IMR-90 (cell line): ENCODE measurements around the gene RRP15. TPM values are rescaled to one million over a fixed set of nuclear protein-coding genes. Genes with fewer than 3 reads are reported as not detected.

Experiments used
- ATAC-seq: fragments of 200-7000 bp; cut with Tn5 transposase; 2 replicates; pipeline ENCODE4 v1.9.1; 2020; ENCODE audit warnings: low read depth, mild to moderate bottlenecking, moderate library complexity
- BruUV-seq: library from RNA; stranded (reverse); fragments of 400-500 nt; replicated peaks from 2 replicates; lab custom pipeline; 2021; lab: Mats Ljungman, UMichigan
- CTCF ChIA-PET: fragments of 300-600 bp; formaldehyde crosslinking; extraction: SDS; loops from one replicate; lab custom pipeline; 2021; ENCODE audit warnings: antibody characterized with exemption; lab: Yijun Ruan, JAX
- POLR2A ChIA-PET: fragments of 300-600 bp; sonication (Branson Sonifier 250); formaldehyde crosslinking; loops from one replicate; lab custom pipeline; 2022; ENCODE audit warnings: antibody characterized with exemption; ENCODE audit not compliant: unreplicated experiment; lab: Charles Lee
- DNase-seq: peaks from one replicate; pipeline ENCODE4 v3.0.0; 2013
- H2AFZ ChIP-seq: replicated peaks from 2 replicates; pipeline ENCODE3; 2013; ENCODE audit warnings: low read length, mild to moderate bottlenecking; ENCODE audit not compliant: poor library complexity
- H2AK5ac ChIP-seq: 2 replicates; pipeline ENCODE4 v1.6.1; 2013; ENCODE audit warnings: low read depth, low read length, inconsistent platforms
- H2AK9ac ChIP-seq: replicated peaks from 2 replicates; pipeline ENCODE3; 2013; ENCODE audit warnings: mild to moderate bottlenecking, low read depth, low read length, moderate library complexity; ENCODE audit not compliant: poor library complexity
- H2BK120ac ChIP-seq: 2 replicates; pipeline ENCODE4 v1.6.1; 2013; ENCODE audit warnings: low read depth, low read length, inconsistent platforms
- H2BK15ac ChIP-seq: 3 replicates; pipeline ENCODE4 v1.6.1; 2013; ENCODE audit warnings: low read depth, low read length, inconsistent platforms
- H2BK20ac ChIP-seq: 2 replicates; pipeline ENCODE4 v1.6.1; 2013; ENCODE audit warnings: low read depth, mild to moderate bottlenecking, inconsistent platforms, low read length, moderate library complexity
- H2BK5ac ChIP-seq: 2 replicates; pipeline ENCODE4 v1.6.1; 2013; ENCODE audit warnings: mild to moderate bottlenecking, low read depth, low read length, inconsistent platforms; ENCODE audit not compliant: poor library complexity, severe bottlenecking
- H3K14ac ChIP-seq: replicated peaks from 2 replicates; pipeline ENCODE4 v1.6.1; 2013; ENCODE audit warnings: low read depth, low read length, inconsistent platforms
- H3K18ac ChIP-seq: 2 replicates; pipeline ENCODE4 v1.6.1; 2013; ENCODE audit warnings: low read depth, low read length, control low read depth
- H3K23ac ChIP-seq: 2 replicates; pipeline ENCODE4 v1.6.1; 2013; ENCODE audit warnings: low read depth, low read length, inconsistent platforms
- H3K27ac ChIP-seq: 2 replicates; pipeline ENCODE4 v1.5.1; 2013; ENCODE audit warnings: mild to moderate bottlenecking, control low read depth, low read length; ENCODE audit not compliant: insufficient read depth
- H3K27me3 ChIP-seq: 2 replicates; pipeline ENCODE4 v1.6.1; 2013; ENCODE audit warnings: low read length; ENCODE audit not compliant: control insufficient read depth, insufficient read depth
- H3K36me3 ChIP-seq: 2 replicates; pipeline ENCODE4 v1.6.1; 2013; ENCODE audit warnings: low read length, mixed read lengths; ENCODE audit not compliant: control insufficient read depth, insufficient read depth
- H3K4ac ChIP-seq: 2 replicates; pipeline ENCODE4 v1.6.1; 2013; ENCODE audit warnings: low read depth, low read length, inconsistent platforms
- H3K4me1 ChIP-seq: 2 replicates; pipeline ENCODE4 v1.6.1; 2013; ENCODE audit warnings: low read length, mixed read lengths; ENCODE audit not compliant: control insufficient read depth, insufficient read depth
- H3K4me2 ChIP-seq: 2 replicates; pipeline ENCODE4 v1.6.1; 2013; ENCODE audit warnings: low read depth, mild to moderate bottlenecking, control low read depth, low read length, moderate library complexity
- H3K4me3 ChIP-seq: 2 replicates; pipeline ENCODE4 v1.5.1; 2013; ENCODE audit warnings: low read depth, mild to moderate bottlenecking, control low read depth, low read length, moderate library complexity; ENCODE audit not compliant: insufficient read depth
- H3K56ac ChIP-seq: 2 replicates; pipeline ENCODE4 v1.6.1; 2013; ENCODE audit warnings: low read length, inconsistent platforms; ENCODE audit not compliant: insufficient read depth; ENCODE audit errors: extremely low read depth
- H3K79me1 ChIP-seq, 2 experiments: 2 replicates each; pipeline ENCODE4 v1.6.1; 2013; ENCODE audit warnings: low read length in 2 of 2, inconsistent platforms in 1 of 2, low read depth in 1 of 2
- H3K9ac ChIP-seq: 2 replicates; pipeline ENCODE4 v1.6.1; 2013; ENCODE audit warnings: low read depth, low read length, control low read depth
- H3K9me1 ChIP-seq: 2 replicates; pipeline ENCODE4 v1.6.1; 2013; ENCODE audit warnings: low read length, inconsistent platforms; ENCODE audit not compliant: insufficient read depth
- H3K9me3 ChIP-seq: 2 replicates; pipeline ENCODE4 v1.6.1; 2013; ENCODE audit warnings: low read length; ENCODE audit not compliant: control insufficient read depth, insufficient read depth
- H4K20me1 ChIP-seq: 2 replicates; pipeline ENCODE4 v1.6.1; 2013; ENCODE audit warnings: low read length, inconsistent platforms; ENCODE audit not compliant: insufficient read depth
- H4K5ac ChIP-seq: 2 replicates; pipeline ENCODE4 v1.6.1; 2013; ENCODE audit warnings: mild to moderate bottlenecking, low read depth, low read length, control low read depth
- H4K8ac ChIP-seq, 2 experiments: 2 replicates each; pipeline ENCODE4 v1.6.1; 2013; ENCODE audit warnings: low read depth in 2 of 2, low read length in 2 of 2, control low read depth in 1 of 2, inconsistent platforms in 1 of 2
- H4K91ac ChIP-seq: 2 replicates; pipeline ENCODE4 v1.6.1; 2013; ENCODE audit warnings: low read depth, low read length, inconsistent platforms; ENCODE audit not compliant: insufficient read depth
- BHLHE40 ChIP-seq: fragments of 150-350 bp; IDR thresholded peaks from 2 replicates; pipeline ENCODE4 v1.6.1; 2016; ENCODE audit warnings: mild to moderate bottlenecking, low read depth, low read length
- CHD1 ChIP-seq: IDR thresholded peaks from 2 replicates; pipeline ENCODE4 v1.6.1; 2012; ENCODE audit warnings: low read depth, low read length, improper control_type of control experiment
- CTCF ChIP-seq: conservative IDR thresholded peaks from 2 replicates; pipeline ENCODE4 v1.5.1; 2012; ENCODE audit warnings: mild to moderate bottlenecking, low read depth, low read length, improper control_type of control experiment
- FOS ChIP-seq: fragments of 150-350 bp; IDR thresholded peaks from 2 replicates; pipeline ENCODE4 v1.6.1; 2016; ENCODE audit warnings: low read depth, low read length
- MAFK ChIP-seq: IDR thresholded peaks from 2 replicates; pipeline ENCODE4 v1.6.1; 2012; ENCODE audit warnings: low read depth, low read length, improper control_type of control experiment
- MXI1 ChIP-seq: IDR thresholded peaks from 2 replicates; pipeline ENCODE4 v1.6.1; 2012; ENCODE audit warnings: low read depth, mild to moderate bottlenecking, low read length, moderate library complexity, borderline replicate concordance
- NFE2L2 ChIP-seq: fragments of 150-350 bp; IDR thresholded peaks from 2 replicates; pipeline ENCODE4 v1.6.1; 2016; ENCODE audit warnings: low read depth, mild to moderate bottlenecking, low read length
- POLR2A ChIP-seq: IDR thresholded peaks from 2 replicates; pipeline ENCODE4 v1.6.1; 2012; ENCODE audit warnings: mild to moderate bottlenecking, low read depth, low read length
- RAD21 ChIP-seq: IDR thresholded peaks from 2 replicates; pipeline ENCODE4 v1.6.1; 2012; ENCODE audit warnings: low read length, improper control_type of control experiment
- RCOR1 ChIP-seq: IDR thresholded peaks from 2 replicates; pipeline ENCODE4 v1.6.1; 2012; ENCODE audit warnings: mild to moderate bottlenecking, low read length, improper control_type of control experiment; ENCODE audit not compliant: insufficient replicate concordance
- RFX5 ChIP-seq: IDR thresholded peaks from 2 replicates; pipeline ENCODE4 v1.8.0; 2012; ENCODE audit warnings: low read depth, mild to moderate bottlenecking, low read length, moderate library complexity
- USF2 ChIP-seq: fragments of 150-350 bp; IDR thresholded peaks from 2 replicates; pipeline ENCODE4 v1.6.1; 2017; ENCODE audit warnings: mild to moderate bottlenecking, antibody characterized with exemption, low read length, low read depth
- WGBS, 2 experiments: methylation state at CpG; one replicate each; pipeline versions ENCODE4 v1.1.5 to v1.1.7; 2013; ENCODE audit warnings: missing lambda C conversion rate in 2 of 2; ENCODE audit not compliant: insufficient read length in 1 of 2; ENCODE audit errors: extremely low coverage in 2 of 2; 5-methylcytosine and 5-hydroxymethylcytosine counted together
- dilution Hi-C: fragments of 300-500 bp; cut with HindIII; formaldehyde crosslinking; loops from one replicate; pipeline ENCODE4 v1.14.3; 2018; ENCODE audit warnings: low sequenced_read_pairs; ENCODE audit not compliant: unreplicated experiment
- in situ Hi-C: fragments of 300-500 bp; cut with MboI; formaldehyde crosslinking; loops from 3 replicates; pipeline ENCODE4 v1.14.3; 2019; ENCODE audit warnings: low sequenced_read_pairs, inconsistent platforms, mixed read lengths
- intact Hi-C: fragments of 100-400 bp; cut with micrococcal nuclease; formaldehyde crosslinking; loops from 2 replicates; pipeline ENCODE4 v1.10.0; 2022
- polyA plus RNA-seq, 3 experiments: library from polyadenylated mRNA; depleted of rRNA; stranded (reverse); fragments of >200 nt; gene quantifications; 2 replicates each; pipeline ENCODE4 v1.2.3, GENCODE V29; 2012; ENCODE audit warnings: low replicate concordance in 1 of 3
- total RNA-seq: library from RNA; depleted of rRNA; stranded (reverse); fragments of >200 nt; gene quantifications from 2 replicates; pipeline ENCODE4 v1.2.3, GENCODE V29; 2012
- TF ChIP-seq, protein P1 (sequence below): fragments of 150-350 bp; IDR thresholded peaks from 2 replicates; pipeline ENCODE4 v1.6.1; 2016; ENCODE audit warnings: low read depth, mild to moderate bottlenecking, low read length, moderate library complexity, borderline replicate concordance

RRP15 gene
- total and polyA plus RNA-seq, 2 of the 4 experiments (the other 2 are of a cell fraction), result 3.1 to 4.1 TPM

GRCh38 chr1:218380125-218380977, 95.3 kb downstream of the RRP15 start:
- Histone ChIP-seq H3K14ac (no peak overlapping the region), H3K27me3 (no peaks in the 10 kb centered on the region), H3K56ac (no peak overlapping the region), H2BK15ac (peak overlapping the region; percentile 42; the same call in 1 of the 3 replicates), H2BK20ac (peak overlapping the region; percentile 41; the same call in 1 of the 2 replicates), H4K5ac (no peak overlapping the region; the same call in 1 of the 2 replicates), H3K79me1 (peaks cover 0 to 5% of the 10 kb centered on the region in 2 experiments; a peak in 3 of 4 replicates), H3K9me1 (peaks cover 3% of the 10 kb centered on the region), H3K4me2 (no peak overlapping the region), H3K4me3 (no peak overlapping the region), H4K91ac (peak overlapping the region; percentile 22), H2BK5ac (no peak overlapping the region), H3K9me3 (no peaks in the 10 kb centered on the region), H3K4ac (peak overlapping the region; percentile 21; the same call in 1 of the 2 replicates), H2BK120ac (peak overlapping the region; percentile 2), H3K27ac (peak overlapping the region; percentile 31; the same call in 1 of the 2 replicates), H2AK9ac (no peak overlapping the region), H4K8ac (peak overlapping the region; percentile 14 to 35; a peak in 2 of 4 replicates), H3K9ac (no peak overlapping the region; the same call in 1 of the 2 replicates), H2AK5ac (peak overlapping the region; percentile 16), H3K4me1 (peaks cover 11% of the 10 kb centered on the region), H4K20me1 (no peaks in the 10 kb centered on the region; the same call in 1 of the 2 replicates), H2AFZ (no peak overlapping the region), H3K18ac (peak overlapping the region; percentile 49; the same call in 1 of the 2 replicates), H3K36me3 (no peaks in the 10 kb centered on the region; the same call in 1 of the 2 replicates), H3K23ac (0 out of 2 replicates have a peak overlapping the region, but pooled peaks have one; percentile 6)
- ChIA-PET CTCF (interaction anchor here (0.9 to 1.4 kb wide), 2 partner anchors 95 to 706 kb away, joined by 3 to 7 read pairs; no protein-coding TSS in a partner anchor), POLR2A (interaction anchor here (0.5 to 1.0 kb wide), 2 partner anchors 10 to 87 kb away, joined by 3 to 7 read pairs; no protein-coding TSS in a partner anchor)
- intact Hi-C loops (no loop called here), dilution Hi-C loops (no loop called here), in situ Hi-C loops (no loop called here)
- ATAC-seq (peak; percentile 51), DNase-seq (peak; percentile 78)
- no TSS peak for BruUV-seq
- WGBS, 2 experiments, result 83% methylated on average over 1 of the region's 7 CpGs; no CpG with 5 or more reads in 1 of the 2 experiments
- TF ChIP-seq RCOR1 (no peak), POLR2A (no peak), CTCF (no peak), RAD21 (no peak), CHD1 (no peak), MAFK (no peak), BHLHE40 (no peak), USF2 (no peak), NFE2L2 (no peak), MXI1 (no peak), RFX5 (no peak), FOS (no peak)
- TF ChIP-seq, protein P1, sequence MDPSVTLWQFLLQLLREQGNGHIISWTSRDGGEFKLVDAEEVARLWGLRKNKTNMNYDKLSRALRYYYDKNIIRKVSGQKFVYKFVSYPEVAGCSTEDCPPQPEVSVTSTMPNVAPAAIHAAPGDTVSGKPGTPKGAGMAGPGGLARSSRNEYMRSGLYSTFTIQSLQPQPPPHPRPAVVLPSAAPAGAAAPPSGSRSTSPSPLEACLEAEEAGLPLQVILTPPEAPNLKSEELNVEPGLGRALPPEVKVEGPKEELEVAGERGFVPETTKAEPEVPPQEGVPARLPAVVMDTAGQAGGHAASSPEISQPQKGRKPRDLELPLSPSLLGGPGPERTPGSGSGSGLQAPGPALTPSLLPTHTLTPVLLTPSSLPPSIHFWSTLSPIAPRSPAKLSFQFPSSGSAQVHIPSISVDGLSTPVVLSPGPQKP, result no peak
